GM19025 (cell line): ENCODE data around the gene SCIN.
"Not testable (repeated sequence)": the region's sequence is repeated elsewhere in the genome, so short reads cannot be mapped to it uniquely, and the experiment has no call there.

Source experiments
- ATAC-seq: cut with Tn5 transposase; IDR thresholded peaks from one replicate; pipeline ENCODE4 v1.9.1; 2021; ENCODE audit warnings: mild to moderate bottlenecking, low read depth, moderate library complexity; ENCODE audit not compliant: unreplicated experiment

SCIN gene

DNA sequence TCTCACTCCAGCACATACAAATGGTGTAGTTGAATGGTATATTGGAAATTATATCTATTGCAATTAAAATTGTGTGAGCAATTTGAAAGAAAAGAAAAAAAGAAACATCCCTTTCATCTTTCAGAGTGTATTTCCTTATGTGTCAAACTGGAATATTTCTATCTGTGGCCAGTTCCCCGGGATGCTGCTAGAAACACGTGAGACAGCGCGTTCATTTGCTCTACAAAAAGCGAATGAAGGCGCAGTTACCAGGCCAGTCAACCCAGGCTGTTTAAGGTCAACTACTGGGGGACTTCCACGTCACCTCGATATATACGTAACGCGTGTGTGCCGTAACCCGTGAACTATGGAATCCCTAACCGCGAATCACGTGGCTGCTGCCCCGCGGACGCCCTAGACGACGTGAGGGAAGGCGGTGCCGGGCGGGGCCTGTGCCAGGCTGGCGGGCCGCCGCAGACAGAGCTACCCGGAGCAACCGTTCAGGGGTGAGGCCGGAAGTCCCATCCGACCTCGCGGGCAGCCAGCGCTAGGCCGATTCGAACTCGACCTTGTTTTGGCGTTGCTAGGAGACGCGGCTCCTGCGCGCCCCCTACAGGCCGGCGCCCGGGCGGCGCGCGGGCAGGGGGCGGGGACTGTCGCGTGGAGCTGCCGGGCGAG is 115.8 kb downstream of the SCIN start:
- peak; percentile 81 for ATAC-seq

GRCh38 chr7:12686891-12687717 is 116.6 kb downstream of the SCIN start, which contains the start of gene ARL4A:
Gene ARL4A, plus strand, starts transcription at chr7:12687633. Its CDS starts 622 bp downstream, at chr7:12688255.
- ATAC-seq = peak; percentile 68

- ATAC-seq = no peak
Measured at GRCh38 chr7:12687718-12688171, 117.2 kb downstream of the SCIN start.

- not testable (repeated sequence) for ATAC-seq
Measured at GRCh38 chr7:12688485-12689170, 118.1 kb downstream of the SCIN start.

DNA sequence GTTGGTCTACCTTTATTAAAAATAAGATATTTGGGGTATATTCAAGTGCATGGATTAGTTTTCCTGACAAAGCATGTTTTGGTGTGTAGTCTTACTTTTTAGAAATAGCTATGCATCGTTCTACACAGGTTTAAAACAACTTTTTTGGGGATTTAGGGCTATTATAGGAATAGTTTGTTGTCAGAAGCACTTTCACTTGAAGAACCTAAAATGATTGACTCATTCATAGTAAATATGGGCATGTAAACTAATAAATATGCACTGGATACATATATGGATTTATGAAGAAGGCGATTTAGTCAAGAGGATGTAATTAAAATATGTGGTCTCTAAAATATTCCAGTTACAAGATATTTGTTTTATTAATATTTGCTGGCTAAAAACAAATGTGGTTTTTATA is 118.9 kb downstream of the SCIN start:
- no peak for ATAC-seq

- no peak for ATAC-seq
Measured at GRCh38 chr7:12690041-12690878, 119.7 kb downstream of the SCIN start.

- not testable (repeated sequence) for ATAC-seq
Measured at GRCh38 chr7:12691388-12691787, 120.9 kb downstream of the SCIN start.

- ATAC-seq = no peak
Measured at GRCh38 chr7:12692035-12692434, 121.5 kb downstream of the SCIN start.

DNA sequence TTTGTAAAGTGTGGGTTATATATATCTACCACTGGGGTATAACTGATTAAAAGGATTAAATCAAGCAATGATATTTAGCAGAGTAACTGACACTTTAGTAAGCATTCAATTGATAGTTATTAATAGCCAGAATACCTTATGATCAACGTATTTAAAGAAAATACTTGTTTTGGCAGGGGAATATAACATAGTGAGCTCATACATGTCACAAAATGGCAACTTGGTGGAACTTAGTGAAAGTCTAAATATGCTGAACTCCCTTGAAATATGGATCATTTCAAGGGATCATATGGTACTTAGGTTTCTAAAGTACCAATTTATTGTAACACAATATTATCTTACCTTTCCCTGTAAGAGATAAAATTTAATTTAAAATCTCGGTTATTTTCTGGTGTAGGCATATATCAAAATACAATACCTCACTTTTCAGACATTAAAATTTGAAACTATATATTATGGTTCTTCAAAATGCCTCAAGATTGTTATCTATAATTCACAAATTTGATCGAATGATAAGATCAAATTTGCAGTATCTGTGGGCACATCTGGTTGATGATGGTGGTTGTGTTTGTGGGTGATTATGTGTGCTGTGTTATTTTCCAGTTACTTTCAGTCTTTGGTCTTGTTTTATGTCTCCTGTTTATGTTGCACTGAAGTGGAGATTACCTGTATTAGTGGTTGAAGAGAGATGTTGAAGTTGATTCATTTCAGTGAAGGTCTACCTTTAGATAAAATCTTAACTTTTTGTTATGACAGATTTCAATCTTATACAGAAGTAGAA is 122.1 kb downstream of the SCIN start:
- ATAC-seq = no peak

DNA sequence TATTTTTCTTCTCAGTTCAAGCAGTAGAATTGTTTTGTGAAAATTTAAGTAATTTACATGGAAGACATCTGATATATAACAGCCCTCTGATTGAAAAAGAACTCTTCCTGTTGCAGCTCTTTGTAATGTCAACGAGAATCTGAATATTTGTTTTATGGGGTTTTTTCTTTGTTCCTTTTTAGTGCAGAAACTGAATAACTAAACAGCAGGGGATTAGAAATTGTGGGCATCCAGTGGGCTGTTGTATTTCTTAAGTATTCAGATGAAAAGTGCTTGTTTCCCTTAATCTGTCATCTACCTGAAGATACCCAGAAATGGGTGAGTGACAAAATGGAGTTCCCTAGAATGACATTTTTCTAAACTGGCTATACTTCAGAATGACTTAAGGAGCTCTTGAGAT is 124.3 kb downstream of the SCIN start:
- no peak for ATAC-seq

GRCh38 chr7:12695965-12696364 is 125.4 kb downstream of the SCIN start:
- no peak for ATAC-seq

- ATAC-seq = no peak
Measured at GRCh38 chr7:12699299-12699698, 128.8 kb downstream of the SCIN start.

GRCh38 chr7:12701433-12701832 is 130.9 kb downstream of the SCIN start:
- no peak for ATAC-seq

GRCh38 chr7:12703881-12704280 is 133.4 kb downstream of the SCIN start:
- no peak for ATAC-seq

DNA sequence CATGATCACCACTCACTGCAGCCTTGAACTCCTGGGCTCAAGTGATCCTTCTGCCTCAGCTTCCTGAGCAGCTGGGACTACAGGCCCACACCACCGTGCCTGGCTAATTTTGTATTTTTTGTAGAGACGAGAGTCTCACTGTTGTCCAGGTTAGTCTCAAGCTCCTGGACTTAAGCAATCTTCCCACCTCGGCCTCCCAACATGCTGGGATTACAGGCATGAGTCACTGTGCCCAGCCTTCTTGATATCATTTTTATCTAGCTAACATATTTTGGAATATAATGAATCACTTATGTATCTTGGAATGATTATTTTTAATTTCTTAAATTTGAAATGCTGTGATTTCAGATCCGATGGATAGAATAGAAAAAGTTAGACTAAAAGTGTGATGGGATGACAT is 135.4 kb downstream of the SCIN start:
- ATAC-seq = no peak

DNA sequence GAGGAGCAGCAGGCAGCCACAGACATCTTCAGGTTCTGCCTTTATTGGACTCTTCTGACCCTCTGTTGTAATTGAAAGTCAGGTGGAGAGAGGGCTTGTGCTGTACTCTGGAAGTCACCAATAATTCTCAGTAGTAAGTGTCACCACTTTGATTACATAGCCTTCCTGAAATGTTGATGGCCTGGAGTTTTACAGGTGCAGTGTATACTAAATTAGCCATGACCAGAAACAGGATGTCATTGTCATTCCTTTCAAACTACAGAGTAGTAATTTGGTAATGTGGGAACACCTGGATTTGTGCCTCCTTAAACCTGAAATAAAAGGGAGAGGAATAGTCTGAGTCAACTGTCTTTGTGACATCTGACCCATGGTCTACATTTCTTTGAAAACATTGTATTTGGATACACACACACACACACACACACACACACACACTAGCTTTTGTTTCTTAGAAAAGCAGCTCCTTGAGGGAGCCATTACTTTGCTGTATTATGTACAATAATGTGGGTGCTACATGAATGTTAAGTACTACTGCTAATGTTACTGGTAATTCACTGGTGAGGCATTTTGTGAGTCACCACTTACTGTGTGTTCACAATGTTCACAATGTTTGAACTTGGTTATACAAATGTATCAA is 136.5 kb downstream of the SCIN start:
- no peak for ATAC-seq

DNA sequence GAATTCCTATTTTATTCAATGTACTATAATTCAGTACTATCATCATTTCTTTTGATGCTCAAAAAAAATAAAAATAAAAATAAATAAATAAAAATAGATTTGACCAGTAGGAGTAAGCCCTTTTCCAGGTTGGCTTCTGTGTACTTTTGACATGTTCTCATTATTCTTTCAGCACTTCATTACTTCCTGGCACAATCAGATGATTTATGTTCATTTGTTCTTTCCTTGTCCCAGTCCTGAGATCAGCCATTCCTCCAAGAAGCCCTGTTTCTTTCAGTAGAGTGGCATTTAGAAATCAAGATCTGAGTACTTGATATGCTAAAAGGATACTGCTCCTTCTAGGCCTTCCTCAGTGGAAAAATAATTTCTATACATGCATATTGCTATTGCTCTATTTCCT is 137.8 kb downstream of the SCIN start:
- ATAC-seq = no peak
